DOHH2 (cell line): Measurements from ENCODE around the gene MKRN2OS.

ENCODE experiments used
- CTCF ChIP-seq: fragments of 200-600 bp; sonication (generic); IDR thresholded peaks from one replicate; pipeline ENCODE4 v1.5.1; 2014; ENCODE audit warnings: antibody characterized with exemption, mild to moderate bottlenecking, low read depth, low read length; ENCODE audit not compliant: poor library complexity, severe bottlenecking
- EZH2phosphoT487 ChIP-seq: fragments of 200-600 bp; sonication (generic); IDR thresholded peaks from 2 replicates; pipeline ENCODE4 v1.6.1; 2017; ENCODE audit warnings: borderline replicate concordance, mild to moderate bottlenecking, antibody characterized with exemption, low read length, moderate library complexity, mixed read lengths

GRCh38 chr3:12560505-12561190 is 15.3 kb upstream of the MKRN2OS start:
- TF ChIP-seq CTCF (no peak), EZH2phosphoT487 (no peak)
